Measurements from ENCODE around the gene NRXN3. TPM values are rescaled to one million over a fixed set of nuclear protein-coding genes. Genes with fewer than 3 reads are reported as not detected.
"Not testable (repeated sequence)": the region's sequence is repeated elsewhere in the genome, so short reads cannot be mapped to it uniquely, and the experiment has no call there.

NRXN3 gene
- total RNA-seq, 1 experiment from 2014 or later = 0.80 TPM

- DNase-seq = peak; percentile 42
- H3K27me3 ChIP-seq (ENCODE audit: control insufficient read depth, insufficient read depth, low read length) = peaks cover 4% of the 10 kb centered on the region
- H3K4me3 ChIP-seq (ENCODE audit: insufficient read depth, low read depth, low read length) = no peak overlapping the region
- no peaks in the 10 kb centered on the region for H3K36me3 ChIP-seq (replicated peaks; ENCODE audit: control insufficient read depth, insufficient read depth, low read length)
These were observed 815.7 kb downstream of the NRXN3 start for GRCh38 chr14:78985668-78986381.

GRCh38 chr14:78986989-78987388 is 816.8 kb downstream of the NRXN3 start:
- Histone ChIP-seq H3K4me3 (ENCODE audit: insufficient read depth, low read depth, low read length) (no peak overlapping the region), H3K27me3 (ENCODE audit: control insufficient read depth, insufficient read depth, low read length) (peaks cover 4% of the 10 kb centered on the region), H3K36me3 (replicated peaks; ENCODE audit: control insufficient read depth, insufficient read depth, low read length) (no peaks in the 10 kb centered on the region)
- no peak for DNase-seq

GRCh38 chr14:78989221-78989620 is 819.0 kb downstream of the NRXN3 start:
- no peak for DNase-seq
- peaks cover 4% of the 10 kb centered on the region for H3K27me3 ChIP-seq (ENCODE audit: control insufficient read depth, insufficient read depth, low read length)
- H3K4me3 ChIP-seq (ENCODE audit: insufficient read depth, low read depth, low read length) = no peak overlapping the region
- H3K36me3 ChIP-seq (replicated peaks; ENCODE audit: control insufficient read depth, insufficient read depth, low read length) = no peaks in the 10 kb centered on the region

GRCh38 chr14:78992867-78993266 is 822.7 kb downstream of the NRXN3 start:
- Histone ChIP-seq H3K27me3 (ENCODE audit: control insufficient read depth, insufficient read depth, low read length) (no peaks in the 10 kb centered on the region), H3K36me3 (replicated peaks; ENCODE audit: control insufficient read depth, insufficient read depth, low read length) (no peaks in the 10 kb centered on the region)
- DNase-seq = no peak

GRCh38 chr14:78997811-78998210 is 827.6 kb downstream of the NRXN3 start:
- no peaks in the 10 kb centered on the region for H3K27me3 ChIP-seq (ENCODE audit: control insufficient read depth, insufficient read depth, low read length)
- no peak overlapping the region for H3K4me3 ChIP-seq (ENCODE audit: insufficient read depth, low read depth, low read length)
- H3K36me3 ChIP-seq (replicated peaks; ENCODE audit: control insufficient read depth, insufficient read depth, low read length) = no peaks in the 10 kb centered on the region
- no peak for DNase-seq

More at GRCh38 chr14:78992867-78993266, 822.7 kb downstream of the NRXN3 start:
- H3K4me3 ChIP-seq (ENCODE audit: insufficient read depth, low read depth, low read length) = no peak overlapping the region

GRCh38 chr14:79009286-79009685 is 839.1 kb downstream of the NRXN3 start:
- DNase-seq = no peak
- Histone ChIP-seq H3K4me3 (ENCODE audit: insufficient read depth, low read depth, low read length) (no peak overlapping the region), H3K36me3 (replicated peaks; ENCODE audit: control insufficient read depth, insufficient read depth, low read length) (no peaks in the 10 kb centered on the region), H3K27me3 (ENCODE audit: control insufficient read depth, insufficient read depth, low read length) (no peaks in the 10 kb centered on the region)

- peak; percentile 45 for DNase-seq
- Histone ChIP-seq H3K4me3 (ENCODE audit: insufficient read depth, low read depth, low read length) (no peak overlapping the region), H3K27me3 (ENCODE audit: control insufficient read depth, insufficient read depth, low read length) (no peaks in the 10 kb centered on the region), H3K36me3 (replicated peaks; ENCODE audit: control insufficient read depth, insufficient read depth, low read length) (no peaks in the 10 kb centered on the region)
These were observed 841.1 kb downstream of the NRXN3 start for GRCh38 chr14:79011091-79011919.

- Histone ChIP-seq H3K36me3 (replicated peaks; ENCODE audit: control insufficient read depth, insufficient read depth, low read length) (no peaks in the 10 kb centered on the region), H3K27me3 (ENCODE audit: control insufficient read depth, insufficient read depth, low read length) (no peaks in the 10 kb centered on the region), H3K4me3 (ENCODE audit: insufficient read depth, low read depth, low read length) (no peak overlapping the region)
- DNase-seq = no peak
These were observed 841.7 kb downstream of the NRXN3 start for GRCh38 chr14:79011920-79012204.

- DNase-seq = no peak
These were observed 846.8 kb downstream of the NRXN3 start for GRCh38 chr14:79016828-79017505.

GRCh38 chr14:79017561-79017960 is 847.4 kb downstream of the NRXN3 start:
- Histone ChIP-seq H3K27me3 (ENCODE audit: control insufficient read depth, insufficient read depth, low read length) (no peaks in the 10 kb centered on the region), H3K4me3 (ENCODE audit: insufficient read depth, low read depth, low read length) (no peak overlapping the region), H3K36me3 (replicated peaks; ENCODE audit: control insufficient read depth, insufficient read depth, low read length) (no peaks in the 10 kb centered on the region)
- DNase-seq = no peak

More at GRCh38 chr14:79016828-79017505, 846.8 kb downstream of the NRXN3 start:
- no peak overlapping the region for H3K4me3 ChIP-seq (ENCODE audit: insufficient read depth, low read depth, low read length)
- no peaks in the 10 kb centered on the region for H3K36me3 ChIP-seq (replicated peaks; ENCODE audit: control insufficient read depth, insufficient read depth, low read length)
- no peaks in the 10 kb centered on the region for H3K27me3 ChIP-seq (ENCODE audit: control insufficient read depth, insufficient read depth, low read length)

- no peak for DNase-seq
- no peaks in the 10 kb centered on the region for H3K27me3 ChIP-seq (ENCODE audit: control insufficient read depth, insufficient read depth, low read length)
These were observed 848.7 kb downstream of the NRXN3 start for GRCh38 chr14:79018836-79019235.

GRCh38 chr14:79019898-79020297 is 849.7 kb downstream of the NRXN3 start:
- not testable (repeated sequence) for H3K27me3 ChIP-seq (ENCODE audit: control insufficient read depth, insufficient read depth, low read length); DNase-seq

More at GRCh38 chr14:79018836-79019235, 848.7 kb downstream of the NRXN3 start:
- no peaks in the 10 kb centered on the region for H3K36me3 ChIP-seq (replicated peaks; ENCODE audit: control insufficient read depth, insufficient read depth, low read length)
- H3K4me3 ChIP-seq (ENCODE audit: insufficient read depth, low read depth, low read length) = no peak overlapping the region

GRCh38 chr14:79021766-79022165 is 851.6 kb downstream of the NRXN3 start:
- no peaks in the 10 kb centered on the region for H3K36me3 ChIP-seq (replicated peaks; ENCODE audit: control insufficient read depth, insufficient read depth, low read length)

More at GRCh38 chr14:79019898-79020297, 849.7 kb downstream of the NRXN3 start:
- not testable (repeated sequence) for H3K4me3 ChIP-seq (ENCODE audit: insufficient read depth, low read depth, low read length); H3K36me3 ChIP-seq (replicated peaks; ENCODE audit: control insufficient read depth, insufficient read depth, low read length)

GRCh38 chr14:79027138-79027537 is 857.0 kb downstream of the NRXN3 start:
- no peak for DNase-seq
- Histone ChIP-seq H3K27me3 (ENCODE audit: control insufficient read depth, insufficient read depth, low read length) (no peaks in the 10 kb centered on the region), H3K4me3 (ENCODE audit: insufficient read depth, low read depth, low read length) (no peak overlapping the region), H3K36me3 (replicated peaks; ENCODE audit: control insufficient read depth, insufficient read depth, low read length) (no peaks in the 10 kb centered on the region)

More at GRCh38 chr14:79021766-79022165, 851.6 kb downstream of the NRXN3 start:
- DNase-seq = no peak
- Histone ChIP-seq H3K4me3 (ENCODE audit: insufficient read depth, low read depth, low read length) (no peak overlapping the region), H3K27me3 (ENCODE audit: control insufficient read depth, insufficient read depth, low read length) (no peaks in the 10 kb centered on the region)

GRCh38 chr14:79028281-79028680 is 858.1 kb downstream of the NRXN3 start:
- Histone ChIP-seq H3K27me3 (ENCODE audit: control insufficient read depth, insufficient read depth, low read length) (no peaks in the 10 kb centered on the region), H3K36me3 (replicated peaks; ENCODE audit: control insufficient read depth, insufficient read depth, low read length) (no peaks in the 10 kb centered on the region), H3K4me3 (ENCODE audit: insufficient read depth, low read depth, low read length) (no peak overlapping the region)
- DNase-seq = no peak
